ENCODE measurements around the gene HOXA5.

HOXA5 gene

GRCh38 chr7:27143950-27144780, 684 bp upstream of the HOXA5 start:
- no peaks in the 10 kb centered on the region for H3K9me3 ChIP-seq (ENCODE audit: control insufficient read depth, low read length)
- H3K36me3 ChIP-seq (ENCODE audit: control insufficient read depth, insufficient read depth, low read length), result no peaks in the 10 kb centered on the region
- no peak overlapping the region for H2AFZ ChIP-seq
- H3K4me3 ChIP-seq (ENCODE audit: low read depth, low read length), result peak overlapping the region; percentile 80
- H3K9ac ChIP-seq, result no peak overlapping the region
- H3K27me3 ChIP-seq (ENCODE audit: control insufficient read depth, insufficient read depth, low read length), result no peaks in the 10 kb centered on the region
- H3K4me1 ChIP-seq, result no peaks in the 10 kb centered on the region
- H3K79me2 ChIP-seq, result no peaks in the 10 kb centered on the region
- no peak overlapping the region for H3K27ac ChIP-seq
- peak overlapping the region; percentile 43 for H3K4me2 ChIP-seq (ENCODE audit: low read length)
- TF ChIP-seq, protein P1, sequence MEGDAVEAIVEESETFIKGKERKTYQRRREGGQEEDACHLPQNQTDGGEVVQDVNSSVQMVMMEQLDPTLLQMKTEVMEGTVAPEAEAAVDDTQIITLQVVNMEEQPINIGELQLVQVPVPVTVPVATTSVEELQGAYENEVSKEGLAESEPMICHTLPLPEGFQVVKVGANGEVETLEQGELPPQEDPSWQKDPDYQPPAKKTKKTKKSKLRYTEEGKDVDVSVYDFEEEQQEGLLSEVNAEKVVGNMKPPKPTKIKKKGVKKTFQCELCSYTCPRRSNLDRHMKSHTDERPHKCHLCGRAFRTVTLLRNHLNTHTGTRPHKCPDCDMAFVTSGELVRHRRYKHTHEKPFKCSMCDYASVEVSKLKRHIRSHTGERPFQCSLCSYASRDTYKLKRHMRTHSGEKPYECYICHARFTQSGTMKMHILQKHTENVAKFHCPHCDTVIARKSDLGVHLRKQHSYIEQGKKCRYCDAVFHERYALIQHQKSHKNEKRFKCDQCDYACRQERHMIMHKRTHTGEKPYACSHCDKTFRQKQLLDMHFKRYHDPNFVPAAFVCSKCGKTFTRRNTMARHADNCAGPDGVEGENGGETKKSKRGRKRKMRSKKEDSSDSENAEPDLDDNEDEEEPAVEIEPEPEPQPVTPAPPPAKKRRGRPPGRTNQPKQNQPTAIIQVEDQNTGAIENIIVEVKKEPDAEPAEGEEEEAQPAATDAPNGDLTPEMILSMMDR (IDR thresholded peaks at IDR 0.05), result no peak

- Histone ChIP-seq H3K4me3 (ENCODE audit: low read depth, low read length) (peak overlapping the region; percentile 80), H3K9me3 (ENCODE audit: control insufficient read depth, low read length) (no peaks in the 10 kb centered on the region), H3K79me2 (no peaks in the 10 kb centered on the region), H3K36me3 (ENCODE audit: control insufficient read depth, insufficient read depth, low read length) (no peaks in the 10 kb centered on the region), H3K4me2 (ENCODE audit: low read length) (peak overlapping the region; percentile 91), H3K4me1 (no peaks in the 10 kb centered on the region), H2AFZ (no peak overlapping the region), H3K27ac (no peak overlapping the region), H3K9ac (no peak overlapping the region), H3K27me3 (ENCODE audit: control insufficient read depth, insufficient read depth, low read length) (no peaks in the 10 kb centered on the region)
- TF ChIP-seq, protein P1 (IDR thresholded peaks at IDR 0.05), result no peak
These were observed 880 bp downstream of the HOXA5 start for GRCh38 chr7:27142580-27143022.

DNA sequence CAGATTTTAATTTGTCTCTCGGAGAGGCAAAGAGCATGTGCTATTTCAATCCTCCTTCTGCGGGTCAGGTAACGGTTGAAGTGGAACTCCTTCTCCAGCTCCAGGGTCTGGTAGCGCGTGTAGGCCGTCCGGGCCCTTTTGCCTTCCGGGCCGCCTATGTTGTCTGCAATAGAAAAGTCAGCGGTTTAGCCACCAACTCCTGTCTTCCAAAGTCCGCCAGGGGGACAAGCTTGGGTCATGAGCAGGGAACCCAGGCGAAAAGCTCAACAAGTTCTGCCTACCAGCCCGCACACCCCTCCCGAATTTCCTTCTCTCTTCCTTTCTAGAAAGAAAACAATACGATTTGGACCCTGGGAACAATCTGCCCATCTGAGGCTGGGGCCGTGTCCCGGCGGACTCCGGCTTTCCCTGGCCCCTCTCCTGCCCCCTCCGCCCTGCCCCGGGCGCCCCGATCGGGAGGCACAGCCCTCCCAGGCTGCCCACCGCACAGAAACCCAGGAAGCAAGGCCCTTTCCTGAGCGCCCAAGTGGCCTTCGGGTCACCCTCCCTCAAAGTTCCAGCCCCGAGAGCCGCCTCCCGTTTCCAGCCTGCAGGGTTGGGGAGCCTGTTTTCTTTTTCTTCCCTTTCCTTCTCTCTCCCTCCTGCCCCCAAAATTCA, 1.4 kb downstream of the HOXA5 start:
- H3K27ac ChIP-seq, result no peak overlapping the region
- H3K79me2 ChIP-seq, result no peaks in the 10 kb centered on the region
- H3K27me3 ChIP-seq (ENCODE audit: control insufficient read depth, insufficient read depth, low read length), result no peaks in the 10 kb centered on the region
- H3K9me3 ChIP-seq (ENCODE audit: control insufficient read depth, low read length), result no peaks in the 10 kb centered on the region
- peak overlapping the region; percentile 80 for H3K4me3 ChIP-seq (ENCODE audit: low read depth, low read length)
- peak overlapping the region; percentile 91 for H3K4me2 ChIP-seq (ENCODE audit: low read length)
- H2AFZ ChIP-seq, result no peak overlapping the region
- TF ChIP-seq, protein P1 (IDR thresholded peaks at IDR 0.05), result no peak
- H3K9ac ChIP-seq, result no peak overlapping the region
- no peaks in the 10 kb centered on the region for H3K4me1 ChIP-seq
- H3K36me3 ChIP-seq (ENCODE audit: control insufficient read depth, insufficient read depth, low read length), result no peaks in the 10 kb centered on the region

DNA sequence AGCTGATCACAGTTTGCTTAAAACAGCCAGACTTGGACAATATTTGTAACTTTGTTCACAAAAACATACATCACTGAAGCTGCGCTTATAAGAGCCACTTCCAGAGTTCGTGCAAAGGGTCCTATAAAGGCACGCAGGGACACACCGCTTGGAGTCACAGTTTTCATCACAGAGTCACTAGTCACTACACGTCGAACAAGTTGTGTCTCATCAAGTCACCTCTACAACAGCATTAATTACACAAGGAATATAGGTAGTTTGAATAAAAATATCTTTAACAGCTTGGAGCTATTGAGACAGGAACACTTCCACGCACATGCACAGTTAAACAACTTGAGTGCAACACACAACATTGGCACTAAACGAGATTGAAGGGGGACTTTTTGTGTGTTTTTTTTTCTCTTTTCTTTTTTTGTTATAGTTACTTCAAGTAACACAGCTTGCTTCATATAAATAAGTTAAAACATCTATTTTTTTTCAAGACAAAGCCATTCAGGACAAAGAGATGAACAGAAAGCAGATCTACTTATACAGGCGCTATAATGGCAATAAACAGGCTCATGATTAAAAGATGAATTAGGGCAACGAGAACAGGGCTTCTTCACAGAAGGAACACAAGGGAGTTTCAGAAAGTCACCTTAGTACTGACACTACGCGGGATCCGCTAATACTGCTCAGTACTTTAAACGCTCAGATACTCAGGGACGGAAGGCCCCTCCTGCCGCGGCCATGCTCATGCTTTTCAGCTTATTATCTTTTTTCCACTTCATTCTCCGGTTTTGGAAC, 2.2 kb downstream of the HOXA5 start:
- Histone ChIP-seq H3K4me1 (no peaks in the 10 kb centered on the region), H3K36me3 (ENCODE audit: control insufficient read depth, insufficient read depth, low read length) (no peaks in the 10 kb centered on the region), H3K27ac (no peak overlapping the region), H2AFZ (no peak overlapping the region), H3K4me3 (ENCODE audit: low read depth, low read length) (peak overlapping the region; percentile 80), H3K9me3 (ENCODE audit: control insufficient read depth, low read length) (no peaks in the 10 kb centered on the region), H3K9ac (no peak overlapping the region), H3K27me3 (ENCODE audit: control insufficient read depth, insufficient read depth, low read length) (no peaks in the 10 kb centered on the region), H3K79me2 (no peaks in the 10 kb centered on the region), H3K4me2 (ENCODE audit: low read length) (peak overlapping the region; percentile 91)
- TF ChIP-seq, protein P1 (IDR thresholded peaks at IDR 0.05), result no peak

Measured in parathyroid adenoma (tissue), 2 donors.